Keratinocyte (primary cell): ENCODE results near the gene GPBP1. TPM values are rescaled to one million over a fixed set of nuclear protein-coding genes. Genes with fewer than 3 reads are reported as not detected.

Experiments used
- DNase-seq: peaks from one replicate; pipeline ENCODE4 v3.0.0-alpha.2; 2011; ENCODE audit warnings: low read depth, missing footprints, low spot score
- FAIRE-seq: peaks from 2 replicates; lab custom pipeline; 2011; peaks lifted over from hg19 to GRCh38; lab: Jason Lieb, UNC
- H2AFZ ChIP-seq: 2 replicates; pipeline ENCODE4 v1.6.0; 2012; ENCODE audit warnings: low read length, control low read depth, inconsistent platforms; ENCODE audit not compliant: control insufficient read depth
- H3K27ac ChIP-seq: 2 replicates; pipeline ENCODE4 v1.5.1; 2011; ENCODE audit warnings: low read length; ENCODE audit not compliant: control insufficient read depth, insufficient read depth
- H3K27me3 ChIP-seq: 3 replicates; pipeline ENCODE4 v1.6.0; 2011; ENCODE audit warnings: low read length; ENCODE audit not compliant: control insufficient read depth, insufficient read depth; ENCODE audit errors: extremely low read depth
- H3K36me3 ChIP-seq, 2 experiments: 2 replicates in 1 of 2; 3 replicates in 1 of 2; pipeline ENCODE4 v1.5.1; 2011; ENCODE audit warnings: low read length in 2 of 2, mild to moderate bottlenecking in 1 of 2; ENCODE audit not compliant: control insufficient read depth in 2 of 2, insufficient read depth in 2 of 2; ENCODE audit errors: extremely low read depth in 1 of 2
- H3K4me1 ChIP-seq: 3 replicates; pipeline ENCODE4 v1.5.1; 2011; ENCODE audit warnings: low read length; ENCODE audit not compliant: control insufficient read depth, insufficient read depth; ENCODE audit errors: extremely low read depth
- H3K4me2 ChIP-seq: 3 replicates; pipeline ENCODE4 v1.6.0; 2011; ENCODE audit warnings: low read depth, low read length; ENCODE audit not compliant: control insufficient read depth, insufficient read depth; ENCODE audit errors: extremely low read depth
- H3K4me3 ChIP-seq, 3 experiments: fragments of 200-600 bp in 1 of 3; sonication (generic) in 1 of 3; 2 replicates in 2 of 3; 3 replicates in 1 of 3; pipeline ENCODE4 v1.5.1; 2011 to 2016; ENCODE audit warnings: low read length in 3 of 3, mild to moderate bottlenecking in 3 of 3, control low read depth in 2 of 3, inconsistent platforms in 1 of 3, low read depth in 1 of 3, mixed read lengths in 1 of 3, mixed run types in 1 of 3, moderate library complexity in 1 of 3; ENCODE audit not compliant: control insufficient read depth in 2 of 3, insufficient read depth in 2 of 3; ENCODE audit errors: extremely low read depth in 1 of 3
- H3K79me2 ChIP-seq: 2 replicates; pipeline ENCODE4 v1.6.0; 2012; ENCODE audit warnings: low read length; ENCODE audit not compliant: control insufficient read depth, insufficient read depth
- H3K9ac ChIP-seq: 3 replicates; pipeline ENCODE4 v1.6.0; 2011; ENCODE audit warnings: low read length; ENCODE audit not compliant: control insufficient read depth, insufficient read depth; ENCODE audit errors: extremely low read depth
- H3K9me1 ChIP-seq: 3 replicates; pipeline ENCODE4 v1.6.0; 2011; ENCODE audit warnings: low read length; ENCODE audit not compliant: control insufficient read depth, insufficient read depth; ENCODE audit errors: extremely low read depth
- H3K9me3 ChIP-seq: 2 replicates; pipeline ENCODE4 v1.5.1; 2012; ENCODE audit warnings: low read depth, low read length; ENCODE audit not compliant: control insufficient read depth
- H4K20me1 ChIP-seq: 3 replicates; pipeline ENCODE4 v1.6.0; 2011; ENCODE audit warnings: low read length; ENCODE audit not compliant: control insufficient read depth, insufficient read depth; ENCODE audit errors: extremely low read depth
- CTCF ChIP-seq, 3 experiments: IDR thresholded peaks in 1 of 3; conservative IDR thresholded peaks in 1 of 3; optimal IDR thresholded peaks in 1 of 3; 2 replicates in 2 of 3; 3 replicates in 1 of 3; pipeline versions ENCODE3 to v1.5.1; 2011; ENCODE audit warnings: low read length in 3 of 3, mild to moderate bottlenecking in 3 of 3, moderate library complexity in 2 of 3, control low read depth in 1 of 3, inconsistent platforms in 1 of 3; ENCODE audit not compliant: insufficient read depth in 2 of 3; ENCODE audit errors: extremely low read depth in 1 of 3
- EZH2 ChIP-seq: IDR thresholded peaks from one replicate; pipeline ENCODE4 v1.6.1; 2012; ENCODE audit warnings: inconsistent platforms, mild to moderate bottlenecking, low read length, moderate library complexity
- dilution Hi-C: fragments of 300-500 bp; cut with MboI; formaldehyde crosslinking; loops from one replicate; pipeline ENCODE4 v1.7.0; 2020; ENCODE audit warnings: low sequenced_read_pairs; ENCODE audit not compliant: extremely low pct_ligation_motif_present
- polyA plus RNA-seq, 5 experiments: library from polyadenylated mRNA; depleted of rRNA in 3 of 5; stranded (reverse) in 3 of 5; stranded (forward) in 1 of 5; unstranded in 1 of 5; fragments of >200 nt; gene quantifications; 1 replicate in 1 of 5; 2 replicates in 3 of 5; 3 replicates in 1 of 5; pipeline versions ENCODE4 v1.2.1 to v1.2.3, GENCODE V29; 2011 to 2012; ENCODE audit warnings: missing spikeins in 2 of 5, low read depth in 1 of 5, low replicate concordance in 1 of 5

Gene GPBP1
- polyA plus RNA-seq, 1 donor (not counting 4 experiments of a cell fraction or from before 2014, with no cell fraction given) = 44.1 TPM

- Histone ChIP-seq H3K4me2 (no peak overlapping the region), H3K27me3 (no peaks in the 10 kb centered on the region), H3K9me3 (no peaks in the 10 kb centered on the region), H3K4me3 (no peak overlapping the region), H3K9ac (no peak overlapping the region), H3K79me2 (peaks cover 84% of the 10 kb centered on the region), H2AFZ (no peak overlapping the region), H3K27ac (no peak overlapping the region), H3K36me3 (peaks cover 4% of the 10 kb centered on the region in 2 experiments), H3K4me1 (peaks cover 12% of the 10 kb centered on the region), H4K20me1 (no peaks in the 10 kb centered on the region), H3K9me1 (no peaks in the 10 kb centered on the region)
- dilution Hi-C loops = no loop called here
- DNase-seq (peak; percentile 5), FAIRE-seq (no peak)
- TF ChIP-seq CTCF (optimal IDR thresholded peaks at IDR 0.05 in 1 of 3, IDR thresholded peaks at IDR 0.05 in 1 of 3, conservative IDR thresholded peaks at IDR 0.05 in 1 of 3; ENCODE audit: extremely low read depth in 1 of 3, insufficient read depth in 2 of 3, low read length in 3 of 3) = peak in 2 of 3 experiments; percentile 47 to 66
- no peak for TF ChIP-seq EZH2
Observed at GRCh38 chr5:57221049-57221568, 47.2 kb downstream of the GPBP1 start.

- dilution Hi-C loops = no loop called here
- H3K9me3 ChIP-seq = no peaks in the 10 kb centered on the region
- no peak overlapping the region for H3K4me2 ChIP-seq
- no peaks in the 10 kb centered on the region for H4K20me1 ChIP-seq
- peaks cover 76% of the 10 kb centered on the region for H3K79me2 ChIP-seq
- H3K4me3 ChIP-seq = no peak overlapping the region
- FAIRE-seq = peak; percentile 39
- peaks cover 0 to 2% of the 10 kb centered on the region in 2 experiments for H3K36me3 ChIP-seq
- H3K27ac ChIP-seq = no peak overlapping the region
- no peak for DNase-seq
- H3K4me1 ChIP-seq = peaks cover 3% of the 10 kb centered on the region
- no peaks in the 10 kb centered on the region for H3K9me1 ChIP-seq
- TF ChIP-seq EZH2 (no peak), CTCF (optimal IDR thresholded peaks at IDR 0.05 in 1 of 3, IDR thresholded peaks at IDR 0.05 in 1 of 3, conservative IDR thresholded peaks at IDR 0.05 in 1 of 3; ENCODE audit: extremely low read depth in 1 of 3, insufficient read depth in 2 of 3, low read length in 3 of 3) (no peak)
- no peak overlapping the region for H2AFZ ChIP-seq
- no peaks in the 10 kb centered on the region for H3K27me3 ChIP-seq
- no peak overlapping the region for H3K9ac ChIP-seq
Observed at GRCh38 chr5:57225553-57225952, 51.7 kb downstream of the GPBP1 start.
